ENCODE results near the gene VTI1B. TPM values are rescaled to one million over a fixed set of nuclear protein-coding genes. Genes with fewer than 3 reads are reported as not detected.

VTI1B gene
- total and polyA plus RNA-seq, 2 of the 4 experiments (the other 2 are of a cell fraction) = 61.8 to 90.2 TPM

GRCh38 chr14:67665868-67666267 is 8.6 kb downstream of the VTI1B start:
- H3K27me3 ChIP-seq (ENCODE audit: control insufficient read depth, insufficient read depth, low read length) = no peaks in the 10 kb centered on the region
- H3K9me3 ChIP-seq (ENCODE audit: control insufficient read depth, insufficient read depth, low read length) = no peaks in the 10 kb centered on the region
- no peak overlapping the region for H2AK9ac ChIP-seq (replicated peaks; ENCODE audit: low read depth, low read length, poor library complexity)
- H3K9me1 ChIP-seq (ENCODE audit: insufficient read depth, low read length) = 0 out of 2 replicates have a peak, but pooled peaks cover 6% of the 10 kb centered on the region
- intact Hi-C loops (cut with micrococcal nuclease) = loop anchor here (5.0 kb wide), 2 partner anchors 64 to 139 kb away; partner anchors contain the start of gene PIGH
- H3K27ac ChIP-seq (ENCODE audit: insufficient read depth, low read length) = no peak overlapping the region
- WGBS, 2 experiments (ENCODE audit: extremely low coverage in 2 of 2, insufficient read length in 1 of 2) = no CpG with 5 or more reads among the region's 2 CpGs
- dilution Hi-C loops (cut with HindIII; ENCODE audit: low sequenced_read_pairs, unreplicated experiment) = no loop called here
- no peak overlapping the region for H3K18ac ChIP-seq (ENCODE audit: low read depth, low read length)
- peaks cover 5% of the 10 kb centered on the region for H3K4me1 ChIP-seq (ENCODE audit: control insufficient read depth, insufficient read depth, low read length)
- no peak overlapping the region for H2BK15ac ChIP-seq (ENCODE audit: low read depth, low read length)
- H4K5ac ChIP-seq (ENCODE audit: low read depth, low read length) = no peak overlapping the region
- BruUV-seq (replicated peaks) = no TSS peak
- CTCF ChIA-PET = interaction anchor here (0.8 to 3.4 kb wide), 3 partner anchors 45 to 84 kb away, joined by 3 to 18 read pairs (median 3); partner anchors contain the start of gene ARG2
- TF ChIP-seq NFE2L2 (IDR thresholded peaks at IDR 0.05; ENCODE audit: low read depth, low read length) (peak; percentile 55; the same call in 1 of the 2 replicates), USF2 (IDR thresholded peaks at IDR 0.05; ENCODE audit: low read depth, low read length) (no peak), MAFK (IDR thresholded peaks at IDR 0.05; ENCODE audit: low read depth, low read length) (peak; percentile 87)
- no peak overlapping the region for H3K14ac ChIP-seq (replicated peaks; ENCODE audit: low read depth, low read length)
- H2BK5ac ChIP-seq (ENCODE audit: low read depth, low read length, poor library complexity, severe bottlenecking) = no peak overlapping the region
- no peak overlapping the region for H3K4ac ChIP-seq (ENCODE audit: low read depth, low read length)
- no peak overlapping the region for H3K23ac ChIP-seq (ENCODE audit: low read depth, low read length)
- H4K91ac ChIP-seq (ENCODE audit: insufficient read depth, low read depth, low read length) = no peak overlapping the region
- H3K36me3 ChIP-seq (ENCODE audit: control insufficient read depth, insufficient read depth, low read length) = peaks cover 4% of the 10 kb centered on the region; the same call in 1 of the 2 replicates
- in situ Hi-C loops (cut with MboI; ENCODE audit: low sequenced_read_pairs) = loop anchor here (5.0 kb wide), 1 partner anchor 44 kb away; no protein-coding TSS in a partner anchor
- peak; percentile 75 for DNase-seq
- no peak overlapping the region for H2BK20ac ChIP-seq (ENCODE audit: low read depth, low read length)
- H4K20me1 ChIP-seq (ENCODE audit: insufficient read depth, low read length) = peaks cover 53% of the 10 kb centered on the region
- ATAC-seq (ENCODE audit: low read depth) = peak; percentile 89
- no peak overlapping the region for H2BK120ac ChIP-seq (ENCODE audit: low read depth, low read length)
- H2AFZ ChIP-seq (replicated peaks; ENCODE audit: low read length, poor library complexity) = no peak overlapping the region
- H3K79me1 ChIP-seq (ENCODE audit: low read depth in 1 of 2, low read length in 2 of 2) = peaks cover 2 to 64% of the 10 kb centered on the region in 2 experiments; a peak in 2 of 4 replicates
- no peak overlapping the region for H3K9ac ChIP-seq (ENCODE audit: low read depth, low read length)
- no peak overlapping the region for H3K4me3 ChIP-seq (ENCODE audit: insufficient read depth, low read depth, low read length)
- POLR2A ChIA-PET (ENCODE audit: unreplicated experiment) = no interaction called here
- no peak overlapping the region for H2AK5ac ChIP-seq (ENCODE audit: low read depth, low read length)
- H3K4me2 ChIP-seq (ENCODE audit: low read depth, low read length) = no peak overlapping the region
- no peak overlapping the region for H3K56ac ChIP-seq (ENCODE audit: extremely low read depth, insufficient read depth, low read length)
- no peak overlapping the region for H4K8ac ChIP-seq (ENCODE audit: low read depth in 2 of 2, low read length in 2 of 2)

Data from IMR-90 (cell line).